Gastrocnemius medialis (tissue), 4 donors: ENCODE results near the gene CPLX4. TPM values are rescaled to one million over a fixed set of nuclear protein-coding genes. Genes with fewer than 3 reads are reported as not detected.

Source experiments
- ATAC-seq, 2 donors: fragments of 150-250 bp; one replicate each; pipeline ENCODE4 v1.9.1; 2016
- DNase-seq, 2 donors: peaks; one replicate each; pipeline ENCODE4 v3.0.0-alpha.2; 2019
- H3K27ac ChIP-seq, 4 donors: fragments of 200-600 bp; sonication (generic); 1 replicate in 1 of 4; 2 replicates in 3 of 4; pipeline ENCODE4 v1.5.1; 2016 to 2018; ENCODE audit warnings: mild to moderate bottlenecking in 2 of 4, moderate library complexity in 1 of 4
- H3K27me3 ChIP-seq, 3 donors: fragments of 200-600 bp; sonication (generic) in 2 of 3; 1 replicate in 1 of 3; 2 replicates in 2 of 3; pipeline versions ENCODE4 v1.5.1 to v1.6.0; 2016 to 2019; ENCODE audit warnings: mild to moderate bottlenecking in 1 of 3, moderate library complexity in 1 of 3
- H3K36me3 ChIP-seq, 2 donors: fragments of 200-600 bp; sonication (generic) in 1 of 2; one replicate each; pipeline ENCODE4 v1.5.1; 2017 to 2018
- H3K4me1 ChIP-seq, 2 donors: fragments of 200-600 bp; sonication (generic) in 1 of 2; one replicate each; pipeline ENCODE4 v1.5.1; 2016 to 2017; ENCODE audit warnings: mild to moderate bottlenecking in 2 of 2
- H3K4me3 ChIP-seq, 4 donors: fragments of 200-600 bp; sonication (generic) in 3 of 4; 1 replicate in 1 of 4; 2 replicates in 3 of 4; pipeline ENCODE4 v1.5.1; 2016 to 2019; ENCODE audit warnings: mild to moderate bottlenecking in 2 of 4
- H3K9me3 ChIP-seq, 3 donors: fragments of 200-600 bp; sonication (generic) in 2 of 3; 1 replicate in 1 of 3; 2 replicates in 2 of 3; pipeline ENCODE4 v1.5.1; 2016 to 2019
- CTCF ChIP-seq, 5 experiments: fragments of 450-650 bp in 3 of 5; fragments of 200-600 bp in 2 of 5; sonication (generic) in 2 of 5; IDR thresholded peaks in 4 of 5; conservative IDR thresholded peaks in 1 of 5; 1 replicate in 4 of 5; 2 replicates in 1 of 5; pipeline ENCODE4 v1.5.1; 2016 to 2019; ENCODE audit warnings: antibody characterized with exemption in 5 of 5, mild to moderate bottlenecking in 3 of 5, moderate library complexity in 3 of 5
- POLR2A ChIP-seq, 2 donors: fragments of 450-650 bp; IDR thresholded peaks; one replicate each; pipeline ENCODE4 v1.6.1; 2017; ENCODE audit warnings: antibody characterized with exemption in 2 of 2, mild to moderate bottlenecking in 2 of 2, moderate library complexity in 2 of 2
- in situ Hi-C, 4 donors: fragments of 200-750 bp; cut with MboI; loops; one replicate each; pipeline versions ENCODE4 v1.15.0 to v1.8.0; 2017; ENCODE audit warnings: low sequenced_read_pairs in 4 of 4
- intact Hi-C: fragments of 100-400 bp; cut with DNase I; formaldehyde crosslinking; loops from one replicate; pipeline ENCODE4 v1.15.1; 2023; ENCODE audit warnings: low total_unique reads
- total RNA-seq, 4 donors: library from RNA; depleted of rRNA; stranded (reverse); fragments of >200 nt; gene quantifications; one replicate each; pipeline versions ENCODE4 v1.1.0 to v1.2.3, GENCODE V29; 2016

Gene CPLX4
- total RNA-seq, 4 donors from 2014 or later, result not detected

GRCh38 chr18:59305295-59305694 is 13.2 kb downstream of the CPLX4 start:
- H3K4me3 ChIP-seq, result no peak overlapping the region
- H3K27ac ChIP-seq, result no peak overlapping the region
- no peaks in the 10 kb centered on the region for H3K36me3 ChIP-seq
- ATAC-seq (no peak), DNase-seq (no peak)
- TF ChIP-seq CTCF (IDR thresholded peaks at IDR 0.05 in 4 of 5, conservative IDR thresholded peaks at IDR 0.05 in 1 of 5) (no peak), POLR2A (IDR thresholded peaks at IDR 0.05) (no peak)
- peaks cover 0 to 6% (median 3%) of the 10 kb centered on the region in 3 donors for H3K27me3 ChIP-seq
- intact Hi-C loops, result no loop called here
- in situ Hi-C loops, result loop anchor here in 3 of 4 donors (5.0 to 25.0 kb wide), 3 partner anchors 97 to 110 kb away; no protein-coding TSS in a partner anchor
- no peaks in the 10 kb centered on the region for H3K4me1 ChIP-seq
- H3K9me3 ChIP-seq, result no peaks in the 10 kb centered on the region

- Histone ChIP-seq H3K4me1 (no peaks in the 10 kb centered on the region), H3K36me3 (no peaks in the 10 kb centered on the region), H3K9me3 (no peaks in the 10 kb centered on the region), H3K4me3 (no peak overlapping the region), H3K27me3 (peaks cover 0 to 3% (median 2%) of the 10 kb centered on the region in 3 donors), H3K27ac (no peak overlapping the region)
- intact Hi-C loops, result no loop called here
- in situ Hi-C loops, result loop anchor here in 2 of 4 donors (10.0 to 25.0 kb wide), 2 partner anchors 109 to 111 kb away; no protein-coding TSS in a partner anchor
- TF ChIP-seq POLR2A (IDR thresholded peaks at IDR 0.05) (no peak), CTCF (IDR thresholded peaks at IDR 0.05 in 4 of 5, conservative IDR thresholded peaks at IDR 0.05 in 1 of 5) (no peak)
- ATAC-seq (no peak), DNase-seq (no peak)
Observed at GRCh38 chr18:59303656-59304195, 14.7 kb downstream of the CPLX4 start.

- Histone ChIP-seq H3K4me3 (no peak overlapping the region), H3K4me1 (no peaks in the 10 kb centered on the region), H3K36me3 (no peaks in the 10 kb centered on the region), H3K27ac (no peak overlapping the region), H3K9me3 (no peaks in the 10 kb centered on the region), H3K27me3 (peaks cover 0 to 3% (median 2%) of the 10 kb centered on the region in 3 donors)
- in situ Hi-C loops, result loop anchor here in 2 of 4 donors (10.0 to 25.0 kb wide), 2 partner anchors 109 to 112 kb away; no protein-coding TSS in a partner anchor
- intact Hi-C loops, result no loop called here
- TF ChIP-seq CTCF (IDR thresholded peaks at IDR 0.05 in 4 of 5, conservative IDR thresholded peaks at IDR 0.05 in 1 of 5), result no peak
- no peak for TF ChIP-seq POLR2A (IDR thresholded peaks at IDR 0.05)
- ATAC-seq (no peak), DNase-seq (no peak)
Observed at GRCh38 chr18:59303006-59303405, 15.4 kb downstream of the CPLX4 start.

- no peak for TF ChIP-seq CTCF (IDR thresholded peaks at IDR 0.05 in 4 of 5, conservative IDR thresholded peaks at IDR 0.05 in 1 of 5)
- no peak for TF ChIP-seq POLR2A (IDR thresholded peaks at IDR 0.05)
- intact Hi-C loops (no loop called here), in situ Hi-C loops (loop anchor here in 2 of 4 donors (10.0 to 25.0 kb wide), 2 partner anchors 110 to 113 kb away; no protein-coding TSS in a partner anchor)
- H3K4me1 ChIP-seq, result no peaks in the 10 kb centered on the region
- no peaks in the 10 kb centered on the region for H3K9me3 ChIP-seq
- peaks cover 0 to 3% (median under 1%) of the 10 kb centered on the region in 3 donors for H3K27me3 ChIP-seq
- H3K27ac ChIP-seq, result no peak overlapping the region
- ATAC-seq, result no peak
- DNase-seq, result no peak
- no peaks in the 10 kb centered on the region for H3K36me3 ChIP-seq
- H3K4me3 ChIP-seq, result no peak overlapping the region
Observed at GRCh38 chr18:59301929-59302328, 16.5 kb downstream of the CPLX4 start.
